SKM-1 treated with dmso at 0.1 percent for 144 hours (cell line): ENCODE results near the gene RTN4RL2.
A peak's percentile ranks its signal among the peaks of the same experiment; 100 is the strongest.

ENCODE experiments used
- DNase-seq: peaks from one replicate; lab custom pipeline; 2025; ENCODE audit not compliant: unreplicated experiment; lab: John Stamatoyannopoulos, UW

The RTN4RL2 gene

DNA sequence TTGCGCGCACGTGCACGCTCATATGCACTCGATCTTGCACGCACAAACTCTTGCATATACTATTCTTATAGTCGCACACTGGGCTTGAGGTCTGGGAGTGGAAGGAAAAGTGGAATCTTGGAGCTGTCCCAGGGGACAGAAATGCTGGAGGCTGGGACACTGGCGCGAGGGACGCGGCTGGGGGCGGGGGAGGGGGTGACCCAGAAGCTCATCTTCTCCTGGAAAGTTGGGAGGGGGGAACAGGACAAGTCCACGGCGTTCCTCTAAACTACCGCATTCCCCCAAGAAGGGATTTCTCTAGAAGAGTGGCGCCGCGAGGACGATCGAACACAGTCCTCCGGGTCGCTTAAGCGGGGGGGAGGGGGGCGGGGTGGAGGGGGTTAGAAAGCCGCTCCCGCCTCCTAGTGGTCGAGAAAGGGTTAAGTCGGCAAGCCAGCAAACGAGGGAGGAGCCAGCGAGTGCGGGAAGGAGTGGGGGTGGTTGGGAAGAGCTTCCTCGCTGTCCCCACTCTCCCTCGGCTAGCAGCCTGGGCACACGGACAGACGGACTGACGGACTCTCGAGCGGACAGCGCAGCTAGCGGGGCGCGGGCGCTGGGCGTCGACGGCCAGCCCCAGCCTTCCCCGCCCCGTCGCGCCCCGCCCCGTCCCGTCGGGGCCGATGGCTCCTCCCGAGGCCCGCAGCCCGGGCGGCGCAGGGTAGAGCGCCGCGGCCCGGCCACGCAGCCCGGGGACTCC is at the start of gene RTN4RL2:
Gene RTN4RL2, plus strand, starts transcription at position 507 of the 736 bp plus-strand sequence. CDS start 338 bp downstream, outside the sequence.
- DNase-seq = peak; percentile 45

DNA sequence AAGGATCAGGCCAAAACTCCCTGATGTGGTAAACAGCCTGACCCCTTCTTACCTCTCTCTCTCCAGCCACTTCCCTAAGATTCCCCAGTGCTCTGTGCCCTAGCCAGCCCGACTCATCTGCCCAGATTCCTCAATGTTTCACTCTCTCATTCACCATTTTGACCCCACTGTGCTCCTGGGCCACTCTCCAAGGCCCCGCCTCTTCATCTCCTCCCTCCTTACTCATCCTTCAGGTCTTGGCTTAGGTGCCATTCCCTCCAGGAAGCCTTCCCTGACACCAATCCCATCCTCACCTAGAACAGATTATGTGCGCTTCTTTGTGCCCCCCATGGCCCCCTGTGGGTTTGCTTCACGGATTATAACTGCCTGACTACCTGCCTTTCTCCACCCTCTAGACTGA is 46.6 kb upstream of the RTN4RL2 start:
- no peak for DNase-seq

DNA sequence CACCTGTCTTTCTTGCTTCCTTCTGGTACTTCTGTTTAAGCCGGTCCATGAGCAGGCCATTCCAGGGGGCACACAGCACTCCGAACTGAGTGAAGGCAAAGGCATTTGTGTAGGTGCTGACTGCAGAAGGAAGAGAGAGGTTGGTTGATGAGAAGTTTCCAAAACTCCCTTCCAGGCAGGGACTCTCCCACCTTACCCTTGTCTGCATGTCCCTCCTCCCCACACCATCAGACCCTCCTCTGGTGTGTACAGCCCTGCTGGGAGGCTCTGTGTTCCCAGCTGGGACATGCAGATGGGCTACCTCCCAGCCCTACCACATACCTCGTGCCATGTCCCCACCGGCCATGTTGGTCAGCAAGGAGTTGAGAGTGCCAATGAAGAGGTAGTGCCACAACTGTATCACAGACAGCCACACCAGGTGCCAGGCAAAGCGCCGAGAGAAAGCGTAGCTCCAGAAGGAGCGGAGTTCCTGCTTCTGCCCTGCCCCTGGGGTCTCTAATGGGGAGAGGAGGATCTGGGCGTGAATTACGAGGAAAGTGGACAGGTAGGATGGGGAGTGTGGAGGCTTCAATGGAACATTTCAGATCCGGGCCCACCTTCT is 45.6 kb upstream of the RTN4RL2 start:
- DNase-seq = no peak

- DNase-seq = no peak
These were observed 43.9 kb upstream of the RTN4RL2 start for GRCh38 chr11:57416436-57416835.

DNA sequence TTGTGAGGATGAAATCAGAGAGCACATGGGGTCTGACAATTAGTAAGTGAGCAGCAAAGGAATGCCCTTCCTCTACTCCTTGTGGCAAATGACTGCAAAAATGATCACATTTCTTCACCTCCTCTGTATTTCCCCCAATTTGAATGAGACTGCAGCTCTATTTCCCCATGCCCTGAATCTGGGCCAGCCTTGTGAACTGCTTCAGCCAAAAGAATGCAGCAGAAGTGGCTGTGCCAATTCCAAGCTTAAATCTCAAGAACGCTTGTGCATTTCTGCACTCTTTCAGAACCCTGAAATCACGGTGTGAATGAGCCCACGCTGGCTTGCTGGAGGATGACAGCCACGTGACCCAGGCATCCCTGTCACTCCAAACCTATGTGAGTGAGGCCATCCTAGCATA is 43.3 kb upstream of the RTN4RL2 start:
- no peak for DNase-seq

- no peak for DNase-seq
These were observed 42.2 kb upstream of the RTN4RL2 start for GRCh38 chr11:57418131-57418530.

DNA sequence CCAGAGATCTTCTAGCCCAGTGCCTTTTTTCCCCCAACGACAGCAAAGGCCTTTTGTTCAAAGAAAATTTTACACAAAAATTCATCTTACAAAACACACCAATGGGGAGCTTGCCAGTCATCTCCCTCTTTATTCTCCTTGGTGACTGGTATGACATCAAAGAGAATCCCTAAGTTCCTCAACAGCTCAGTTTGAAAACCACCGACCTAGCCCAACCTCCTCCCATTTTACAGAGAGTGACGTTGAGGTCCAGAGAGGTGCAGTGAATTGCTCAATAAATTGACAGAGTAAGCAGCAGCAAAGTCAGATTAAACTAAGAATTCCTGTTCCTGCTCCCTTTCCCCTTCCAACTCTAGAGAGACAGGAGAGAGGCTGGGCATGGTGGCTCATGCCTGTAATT is 41.2 kb upstream of the RTN4RL2 start:
- no peak for DNase-seq

GRCh38 chr11:57421066-57421465 is 39.3 kb upstream of the RTN4RL2 start:
- DNase-seq = no peak

- DNase-seq = no peak
These were observed 38.5 kb upstream of the RTN4RL2 start for GRCh38 chr11:57421805-57422204.

- DNase-seq = no peak
These were observed 37.7 kb upstream of the RTN4RL2 start for GRCh38 chr11:57422669-57423068.

GRCh38 chr11:57424137-57424791 is 36.1 kb upstream of the RTN4RL2 start:
- no peak for DNase-seq

- peak; percentile 96 for DNase-seq
These were observed 35.4 kb upstream of the RTN4RL2 start for GRCh38 chr11:57424792-57425564.

- DNase-seq = no peak
These were observed 34.5 kb upstream of the RTN4RL2 start for GRCh38 chr11:57425565-57426438.

DNA sequence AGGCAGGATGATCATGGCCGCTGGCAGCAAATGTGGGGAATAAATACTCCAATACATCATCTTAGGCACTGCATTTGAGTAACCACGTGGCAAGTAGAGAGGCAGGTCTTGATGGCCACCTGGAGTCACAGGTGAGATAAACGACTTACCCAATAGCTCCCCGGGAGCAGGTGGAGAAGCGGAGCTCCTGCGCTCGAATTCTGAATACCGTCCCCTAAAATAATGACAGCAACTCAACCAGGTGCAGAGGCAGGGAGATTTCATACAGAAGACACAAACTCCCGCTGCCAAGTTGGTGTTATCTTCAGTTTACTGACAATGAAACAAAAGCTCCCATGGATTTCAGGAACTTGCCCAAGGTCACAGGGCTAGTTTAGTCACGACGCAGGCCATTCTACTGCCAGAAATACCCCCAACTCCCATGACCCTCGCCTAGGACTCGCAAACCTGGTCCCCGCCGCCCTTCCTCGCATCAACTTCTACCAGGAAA is 33.8 kb upstream of the RTN4RL2 start:
- DNase-seq = no peak

DNA sequence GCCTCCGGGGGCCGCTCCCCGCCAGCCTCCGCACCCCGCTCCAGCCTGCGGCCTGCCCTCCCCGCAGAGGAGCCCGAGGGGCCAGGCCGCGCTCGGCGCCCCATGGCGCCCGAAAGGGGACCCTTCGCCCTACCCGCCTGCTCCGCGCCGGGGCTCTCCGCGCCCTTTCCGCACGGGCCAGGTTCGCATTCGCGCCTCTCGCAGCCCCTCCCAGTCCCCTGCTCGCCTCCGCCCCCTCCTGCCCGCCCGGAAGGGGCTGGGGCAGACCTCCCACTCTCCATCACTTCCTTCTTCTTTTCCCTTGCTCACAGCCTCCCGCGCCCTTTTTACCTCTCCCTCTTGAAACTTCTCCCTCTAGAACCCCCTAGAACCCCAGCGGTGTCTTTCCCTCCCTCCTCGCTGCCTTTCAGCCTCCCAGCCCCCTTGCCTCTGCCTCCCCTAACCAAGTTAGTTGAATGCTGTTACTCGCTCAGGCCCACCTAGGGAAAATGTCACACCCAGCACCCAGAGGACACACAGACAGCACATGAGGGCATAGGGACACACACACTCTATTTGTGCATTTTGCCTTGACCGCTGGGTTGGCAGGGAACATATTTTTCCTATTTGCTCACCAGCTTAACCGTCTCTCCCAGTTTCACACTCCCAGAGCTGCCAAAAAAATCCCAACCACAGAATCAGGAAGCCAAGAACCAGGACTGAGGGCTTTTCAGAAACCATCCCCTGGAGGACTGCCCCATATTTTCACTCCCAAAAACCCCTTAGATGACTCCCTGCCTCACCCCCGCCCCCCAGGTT is 33.2 kb upstream of the RTN4RL2 start, which contains the start of gene SLC43A3:
Gene SLC43A3, minus strand, starts transcription at position 193 of the 798 bp plus-strand sequence. CDS start 949 bp downstream, outside the sequence.
- DNase-seq = peak; percentile 87

GRCh38 chr11:57427727-57428082 is 32.6 kb upstream of the RTN4RL2 start:
- DNase-seq = no peak

GRCh38 chr11:57428643-57429042 is 31.7 kb upstream of the RTN4RL2 start:
- DNase-seq = no peak

GRCh38 chr11:57429946-57430345 is 30.4 kb upstream of the RTN4RL2 start:
- DNase-seq = no peak

DNA sequence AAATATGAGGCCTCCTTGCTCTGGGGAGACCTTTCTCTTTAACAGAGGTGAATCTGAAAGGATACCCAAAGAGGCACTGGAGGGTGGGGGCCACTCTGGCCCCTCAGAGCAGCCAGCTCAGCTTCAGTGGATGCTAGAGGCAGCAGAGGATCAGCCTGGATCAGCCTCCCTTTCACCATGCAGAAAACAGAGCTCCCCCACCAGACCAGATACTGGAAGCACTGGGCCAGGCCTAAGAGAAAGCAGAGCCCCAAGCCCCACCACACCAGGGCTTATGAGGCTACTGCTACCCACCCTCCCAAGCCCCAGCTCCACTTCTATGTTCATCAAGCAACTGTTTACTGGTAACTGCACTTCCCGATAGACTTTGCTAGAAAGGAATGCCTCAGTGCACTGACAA is 29.4 kb upstream of the RTN4RL2 start:
- DNase-seq = no peak
